Measurements from ENCODE around the gene VGLL4. TPM values are rescaled to one million over a fixed set of nuclear protein-coding genes. Genes with fewer than 3 reads are reported as not detected.
A peak's percentile ranks its signal among the peaks of the same experiment; 100 is the strongest.

The VGLL4 gene
- total RNA-seq, 1 experiment from 2014 or later = 26.9 TPM

GRCh38 chr3:11642431-11643191 lies 1.1 kb downstream of the VGLL4 start (continued):
- TF ChIP-seq YY1 (IDR thresholded peaks at IDR 0.05; ENCODE audit: extremely low read depth, insufficient replicate concordance, low read depth, low read length) (peak; percentile 91), SRF (IDR thresholded peaks at IDR 0.05; ENCODE audit: low read depth) (no peak)

GRCh38 chr3:11641683-11642430 lies 1.9 kb downstream of the VGLL4 start:
- intact Hi-C loops (cut with micrococcal nuclease) = no loop called here
- peaks cover 9 to 17% of the 10 kb centered on the region in 2 experiments; a peak in 3 of 4 replicates for H3K4me1 ChIP-seq (ENCODE audit: control insufficient read depth in 1 of 2, insufficient read depth in 2 of 2, low read length in 2 of 2)
- ChIA-PET CTCF (no interaction called here), RAD21 (ENCODE audit: low non-redundant PET in 1 of 2, low total read pairs in 2 of 2, uncharacterized antibody in 2 of 2, unreplicated experiment in 2 of 2) (no interaction called here), POLR2A (no interaction called here)
- H4K20me1 ChIP-seq (ENCODE audit: insufficient read depth) = no peaks in the 10 kb centered on the region
- H3K36me3 ChIP-seq (ENCODE audit: control insufficient read depth in 1 of 2, insufficient read depth in 2 of 2, low read length in 2 of 2) = no peaks in the 10 kb centered on the region
- TF ChIP-seq ZBTB33 (IDR thresholded peaks at IDR 0.05; ENCODE audit: extremely low read depth, insufficient replicate concordance, low read length) = no peak
- no peak for TF ChIP-seq JUND (IDR thresholded peaks at IDR 0.05)
- DNase-seq (ENCODE audit: low read depth, low spot score) (no peak), ATAC-seq (no peak)
- H3K27me3 ChIP-seq (ENCODE audit: insufficient read depth, low read length) = no peaks in the 10 kb centered on the region
- no TSS peak for BruUV-seq (replicated peaks)
- H3K9me3 ChIP-seq (ENCODE audit: control insufficient read depth in 1 of 2, insufficient read depth in 1 of 2, low read depth in 1 of 2, low read length in 2 of 2) = no peaks in the 10 kb centered on the region
- H3K4me2 ChIP-seq (ENCODE audit: low read length) = peak overlapping the region; percentile 91
- H3K27ac ChIP-seq (ENCODE audit: low read depth, low read length) = peak overlapping the region; percentile 74; the same call in 1 of the 2 replicates
- H3K4me3 ChIP-seq (replicated peaks in 1 of 2; ENCODE audit: low read depth in 1 of 2, low read length in 2 of 2) = peak overlapping the region; percentile 75 to 76
- H2AFZ ChIP-seq (ENCODE audit: low read depth, low read length, poor library complexity, severe bottlenecking) = peak overlapping the region; percentile 22
- peaks cover 59% of the 10 kb centered on the region for H3K79me2 ChIP-seq (ENCODE audit: insufficient read depth, low read length)
- H3K9ac ChIP-seq (ENCODE audit: low read length) = peak overlapping the region; percentile 63
- H3K9me2 ChIP-seq (ENCODE audit: insufficient read depth) = no peaks in the 10 kb centered on the region
